Activated naive CD8-positive, alpha-beta T cell treated with anti-CD3 and anti-CD28 coated beads, Interleukin-2, amount 10 ng/mL, durations not matched to agents 7 days and 5 days (primary cell): ENCODE results near the gene SH3YL1. TPM values are rescaled to one million over a fixed set of nuclear protein-coding genes. Genes with fewer than 3 reads are reported as not detected.

Experiments used
- ATAC-seq: fragments of 150-1000 bp; cut with Tn5 transposase; one replicate; pipeline ENCODE4 v1.10.0; 2021; ENCODE audit warnings: low read depth, moderate library complexity
- POLR2A ChIA-PET: fragments of 350-600 bp; sonication (Branson Sonifier 250); formaldehyde crosslinking; loops from one replicate; lab custom pipeline; 2021; ENCODE audit warnings: antibody characterized with exemption; lab: Charles Lee
- DNase-seq: peaks from one replicate; pipeline ENCODE4 v3.0.0; 2021
- H3K27ac Mint-ChIP-seq: one replicate; pipeline ENCODE4 v1.8.0; 2022; ENCODE audit warnings: mild to moderate bottlenecking, mixed read lengths
- H3K27me3 Mint-ChIP-seq: one replicate; pipeline ENCODE4 v1.8.0; 2022; ENCODE audit warnings: mild to moderate bottlenecking, moderate library complexity, mixed read lengths
- H3K36me3 Mint-ChIP-seq: one replicate; pipeline ENCODE4 v1.8.0; 2021; ENCODE audit warnings: mild to moderate bottlenecking, mixed read lengths
- H3K4me1 Mint-ChIP-seq: one replicate; pipeline ENCODE4 v1.8.0; 2021; ENCODE audit warnings: mixed read lengths
- H3K4me3 Mint-ChIP-seq: one replicate; pipeline ENCODE4 v1.8.0; 2022; ENCODE audit warnings: mild to moderate bottlenecking, moderate library complexity, mixed read lengths
- H3K9me3 Mint-ChIP-seq: one replicate; pipeline ENCODE4 v1.8.0; 2021; ENCODE audit warnings: mixed read lengths
- total RNA-seq, 2 experiments: library from RNA; stranded (reverse); gene quantifications; one replicate each; pipeline ENCODE4 v1.2.3, GENCODE V29; 2021

The SH3YL1 gene
- total RNA-seq, 2 experiments from 2014 or later: 32.8 to 40.1 TPM

- DNase-seq: no peak
- Mint-ChIP-seq H3K9me3 (peaks cover 6% of the 10 kb centered on the region), H3K4me3 (no peak overlapping the region), H3K27ac (no peak overlapping the region), H3K36me3 (peaks cover 8% of the 10 kb centered on the region), H3K27me3 (no peaks in the 10 kb centered on the region), H3K4me1 (peaks cover 6% of the 10 kb centered on the region)
- ATAC-seq: no peak
- POLR2A ChIA-PET: no interaction called here
These were observed 4.0 kb downstream of the SH3YL1 start for GRCh38 chr2:259789-260331.

- Mint-ChIP-seq H3K36me3 (peaks cover 8% of the 10 kb centered on the region), H3K27me3 (no peaks in the 10 kb centered on the region), H3K9me3 (peaks cover 6% of the 10 kb centered on the region), H3K4me1 (peaks cover 6% of the 10 kb centered on the region), H3K27ac (no peak overlapping the region), H3K4me3 (no peak overlapping the region)
- POLR2A ChIA-PET: no interaction called here
- DNase-seq: no peak
- no peak for ATAC-seq
These were observed 4.9 kb downstream of the SH3YL1 start for GRCh38 chr2:258933-259332.

GRCh38 chr2:257842-258241 is 6.0 kb downstream of the SH3YL1 start:
- Mint-ChIP-seq H3K27ac (no peak overlapping the region), H3K9me3 (peaks cover 6% of the 10 kb centered on the region), H3K4me1 (peaks cover 4% of the 10 kb centered on the region), H3K4me3 (no peak overlapping the region), H3K36me3 (peaks cover 8% of the 10 kb centered on the region), H3K27me3 (no peaks in the 10 kb centered on the region)
- POLR2A ChIA-PET: no interaction called here
- no peak for ATAC-seq
- no peak for DNase-seq

GRCh38 chr2:257429-257828 is 6.4 kb downstream of the SH3YL1 start:
- peaks cover 6% of the 10 kb centered on the region for H3K9me3 Mint-ChIP-seq
- peaks cover 3% of the 10 kb centered on the region for H3K4me1 Mint-ChIP-seq
- no peak overlapping the region for H3K4me3 Mint-ChIP-seq
- peaks cover 8% of the 10 kb centered on the region for H3K36me3 Mint-ChIP-seq
- DNase-seq (no peak), ATAC-seq (no peak)
- no peaks in the 10 kb centered on the region for H3K27me3 Mint-ChIP-seq
- H3K27ac Mint-ChIP-seq: no peak overlapping the region
- POLR2A ChIA-PET: no interaction called here

- Mint-ChIP-seq H3K9me3 (peaks cover 6% of the 10 kb centered on the region), H3K4me3 (no peak overlapping the region), H3K4me1 (no peaks in the 10 kb centered on the region), H3K27me3 (no peaks in the 10 kb centered on the region), H3K36me3 (peaks cover 5% of the 10 kb centered on the region), H3K27ac (no peak overlapping the region)
- POLR2A ChIA-PET: no interaction called here
- DNase-seq (no peak), ATAC-seq (no peak)
These were observed 7.7 kb downstream of the SH3YL1 start for GRCh38 chr2:256094-256493.

- POLR2A ChIA-PET: no interaction called here
- H3K27ac Mint-ChIP-seq: no peak overlapping the region
- H3K27me3 Mint-ChIP-seq: no peaks in the 10 kb centered on the region
- no peak for ATAC-seq
- H3K4me1 Mint-ChIP-seq: no peaks in the 10 kb centered on the region
- peaks cover 6% of the 10 kb centered on the region for H3K9me3 Mint-ChIP-seq
- peaks cover 5% of the 10 kb centered on the region for H3K36me3 Mint-ChIP-seq
- no peak overlapping the region for H3K4me3 Mint-ChIP-seq
- DNase-seq: no peak
These were observed 8.6 kb downstream of the SH3YL1 start for GRCh38 chr2:255195-255594.

- DNase-seq (no peak), ATAC-seq (no peak)
- Mint-ChIP-seq H3K27ac (no peak overlapping the region), H3K9me3 (peaks cover 6% of the 10 kb centered on the region), H3K4me1 (no peaks in the 10 kb centered on the region), H3K4me3 (no peak overlapping the region), H3K36me3 (peaks cover 5% of the 10 kb centered on the region), H3K27me3 (no peaks in the 10 kb centered on the region)
- POLR2A ChIA-PET: no interaction called here
These were observed 9.6 kb downstream of the SH3YL1 start for GRCh38 chr2:254241-254640.

- Mint-ChIP-seq H3K27ac (no peak overlapping the region), H3K4me3 (no peak overlapping the region), H3K27me3 (no peaks in the 10 kb centered on the region), H3K9me3 (peaks cover 6% of the 10 kb centered on the region), H3K36me3 (peaks cover 2% of the 10 kb centered on the region), H3K4me1 (no peaks in the 10 kb centered on the region)
- POLR2A ChIA-PET: no interaction called here
- DNase-seq (no peak), ATAC-seq (no peak)
These were observed 10.6 kb downstream of the SH3YL1 start for GRCh38 chr2:253202-253638.

GRCh38 chr2:252001-252602 is 11.7 kb downstream of the SH3YL1 start:
- no peaks in the 10 kb centered on the region for H3K4me1 Mint-ChIP-seq
- DNase-seq: no peak
- H3K36me3 Mint-ChIP-seq: no peaks in the 10 kb centered on the region
- H3K27me3 Mint-ChIP-seq: no peaks in the 10 kb centered on the region
- H3K27ac Mint-ChIP-seq: no peak overlapping the region
- no peaks in the 10 kb centered on the region for H3K9me3 Mint-ChIP-seq
- POLR2A ChIA-PET: no interaction called here
- no peak overlapping the region for H3K4me3 Mint-ChIP-seq
- no peak for ATAC-seq

GRCh38 chr2:249538-250042 is 14.2 kb downstream of the SH3YL1 start:
- Mint-ChIP-seq H3K27ac (no peak overlapping the region), H3K9me3 (no peaks in the 10 kb centered on the region)
- POLR2A ChIA-PET: no interaction called here

GRCh38 chr2:248724-249123 is 15.1 kb downstream of the SH3YL1 start:
- ATAC-seq (no peak), DNase-seq (no peak)
- POLR2A ChIA-PET: no interaction called here
- Mint-ChIP-seq H3K4me1 (no peaks in the 10 kb centered on the region), H3K4me3 (no peak overlapping the region), H3K9me3 (no peaks in the 10 kb centered on the region), H3K27me3 (no peaks in the 10 kb centered on the region), H3K36me3 (no peaks in the 10 kb centered on the region), H3K27ac (no peak overlapping the region)

More at GRCh38 chr2:249538-250042, 14.2 kb downstream of the SH3YL1 start:
- Mint-ChIP-seq H3K4me1 (no peaks in the 10 kb centered on the region), H3K36me3 (no peaks in the 10 kb centered on the region), H3K4me3 (no peak overlapping the region), H3K27me3 (no peaks in the 10 kb centered on the region)
- DNase-seq: no peak
- ATAC-seq: no peak

- H3K27me3 Mint-ChIP-seq: no peaks in the 10 kb centered on the region
- no peak overlapping the region for H3K27ac Mint-ChIP-seq
- peaks cover 6% of the 10 kb centered on the region for H3K36me3 Mint-ChIP-seq
- no peak for ATAC-seq
- POLR2A ChIA-PET: no interaction called here
- no peak overlapping the region for H3K4me3 Mint-ChIP-seq
- H3K4me1 Mint-ChIP-seq: no peaks in the 10 kb centered on the region
- no peak for DNase-seq
- no peaks in the 10 kb centered on the region for H3K9me3 Mint-ChIP-seq
These were observed 17.2 kb downstream of the SH3YL1 start for GRCh38 chr2:246489-247144.

GRCh38 chr2:244547-244946 is 19.3 kb downstream of the SH3YL1 start:
- Mint-ChIP-seq H3K27ac (no peak overlapping the region), H3K27me3 (no peaks in the 10 kb centered on the region), H3K4me1 (no peaks in the 10 kb centered on the region), H3K9me3 (peaks cover 2% of the 10 kb centered on the region), H3K36me3 (peaks cover 9% of the 10 kb centered on the region), H3K4me3 (no peak overlapping the region)
- POLR2A ChIA-PET: no interaction called here
- DNase-seq (no peak), ATAC-seq (no peak)

GRCh38 chr2:238869-239268 is 25.0 kb downstream of the SH3YL1 start:
- Mint-ChIP-seq H3K27me3 (no peaks in the 10 kb centered on the region), H3K4me3 (no peak overlapping the region)

More at GRCh38 chr2:238869-239268, 25.0 kb downstream of the SH3YL1 start:
- POLR2A ChIA-PET: no interaction called here
- Mint-ChIP-seq H3K27ac (no peak overlapping the region), H3K9me3 (peaks cover 2% of the 10 kb centered on the region), H3K4me1 (no peaks in the 10 kb centered on the region), H3K36me3 (peaks cover 9% of the 10 kb centered on the region)
- ATAC-seq (no peak), DNase-seq (no peak)
